Right hindlimb (tissue), 1 donor: ENCODE results near the gene LOX.
A peak's percentile ranks its signal among the peaks of the same experiment; 100 is the strongest.
"Not testable (repeated sequence)": the region's sequence is repeated elsewhere in the genome, so short reads cannot be mapped to it uniquely, and the experiment has no call there.

Source experiments
- DNase-seq: peaks from one replicate; pipeline ENCODE4 v3.0.0-alpha.2; 2018

The LOX gene

DNA sequence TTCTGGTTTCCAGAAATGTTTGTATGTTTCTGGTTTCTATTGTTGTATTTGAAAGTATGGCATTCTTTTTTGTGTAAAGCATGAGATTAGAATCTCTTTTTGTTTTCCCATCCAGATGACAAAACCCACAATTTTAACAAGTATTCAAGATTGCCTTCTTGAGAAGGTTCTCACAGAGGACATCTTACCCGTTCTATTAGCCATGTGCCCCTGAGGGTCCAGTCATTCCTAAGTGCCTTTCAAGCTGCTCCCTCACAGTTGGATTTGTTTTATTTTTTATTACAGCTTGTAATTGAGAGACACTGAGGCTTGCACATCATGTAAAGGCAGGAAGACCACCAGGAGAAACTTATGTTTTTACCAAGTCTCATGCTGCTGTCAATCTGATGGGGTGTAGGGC, 19.3 kb upstream of the LOX start:
- DNase-seq, result no peak

DNA sequence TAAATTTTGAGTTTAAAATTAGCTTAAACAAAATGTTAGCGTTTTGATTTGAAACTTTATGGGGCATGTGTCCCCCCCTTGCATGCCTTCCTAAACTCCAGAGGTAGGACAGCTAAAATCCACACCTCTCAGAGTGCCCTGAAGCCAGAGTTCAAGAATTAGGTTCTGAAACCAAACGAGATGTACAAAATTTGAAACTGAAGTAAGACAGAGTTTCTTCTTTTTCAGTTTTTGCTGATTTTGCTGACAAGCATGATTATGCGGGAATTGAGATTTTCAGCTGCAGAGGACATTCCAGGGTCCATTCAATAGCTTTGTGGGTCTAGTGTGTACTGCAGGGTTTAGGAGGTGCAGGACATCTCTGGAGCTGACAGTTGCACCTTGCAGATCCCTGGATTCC, 17.1 kb upstream of the LOX start:
- no peak for DNase-seq

DNA sequence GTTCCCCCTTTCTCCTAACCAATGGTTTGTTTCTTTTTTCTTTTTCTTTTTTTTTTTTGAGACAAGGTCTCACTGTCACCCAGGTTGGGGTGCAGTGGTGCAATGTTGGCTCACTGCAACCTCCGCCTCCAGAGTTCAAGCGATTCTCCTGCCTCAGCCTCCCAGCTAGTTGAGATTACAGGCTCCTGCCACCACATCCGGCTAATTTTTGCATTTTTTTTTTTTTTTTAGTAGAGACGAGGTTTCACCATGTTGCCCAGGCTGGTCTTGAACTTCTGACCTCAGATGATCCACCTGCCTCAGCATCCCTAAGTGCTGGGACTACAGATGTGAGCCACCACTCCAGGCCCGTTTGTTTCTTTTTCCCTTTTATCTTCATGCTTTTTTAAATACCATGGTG, 16.2 kb upstream of the LOX start:
- not testable (repeated sequence) for DNase-seq

DNA sequence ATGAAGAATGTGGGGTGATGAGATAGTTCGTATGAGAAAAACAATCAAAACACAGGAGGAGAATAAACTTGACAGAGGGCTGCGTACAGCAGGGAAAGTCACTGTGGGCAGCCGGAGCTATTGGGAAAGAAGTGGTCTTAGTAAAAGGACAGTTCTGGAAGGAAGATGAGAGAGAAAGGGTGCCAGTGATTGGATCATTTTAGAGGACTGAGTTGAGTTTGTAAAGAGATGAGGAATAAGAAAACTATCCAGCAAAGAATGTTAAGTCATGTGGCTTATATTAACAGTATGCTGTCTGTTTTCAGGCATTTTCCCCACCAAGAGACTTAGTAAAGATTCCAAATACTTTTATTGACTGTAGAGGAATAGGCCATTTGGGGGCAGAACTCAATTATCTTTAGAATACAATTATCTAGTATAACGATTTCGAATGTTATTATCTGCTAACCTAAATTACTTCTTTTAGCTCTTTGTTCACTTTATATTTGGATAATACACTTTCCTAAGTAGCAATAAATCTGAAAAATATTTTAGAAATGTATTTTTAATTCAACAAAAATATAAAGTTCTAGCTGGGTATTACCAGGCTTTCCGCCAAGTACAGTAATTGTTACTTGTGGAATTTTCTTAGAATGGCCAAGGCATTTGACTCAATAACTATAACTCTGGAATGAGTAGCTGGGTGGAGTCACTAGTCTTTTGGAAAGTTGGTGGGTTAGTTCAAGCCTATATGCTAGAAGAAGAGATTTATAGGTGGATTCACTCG, 15.5 kb upstream of the LOX start:
- DNase-seq, result no peak

DNA sequence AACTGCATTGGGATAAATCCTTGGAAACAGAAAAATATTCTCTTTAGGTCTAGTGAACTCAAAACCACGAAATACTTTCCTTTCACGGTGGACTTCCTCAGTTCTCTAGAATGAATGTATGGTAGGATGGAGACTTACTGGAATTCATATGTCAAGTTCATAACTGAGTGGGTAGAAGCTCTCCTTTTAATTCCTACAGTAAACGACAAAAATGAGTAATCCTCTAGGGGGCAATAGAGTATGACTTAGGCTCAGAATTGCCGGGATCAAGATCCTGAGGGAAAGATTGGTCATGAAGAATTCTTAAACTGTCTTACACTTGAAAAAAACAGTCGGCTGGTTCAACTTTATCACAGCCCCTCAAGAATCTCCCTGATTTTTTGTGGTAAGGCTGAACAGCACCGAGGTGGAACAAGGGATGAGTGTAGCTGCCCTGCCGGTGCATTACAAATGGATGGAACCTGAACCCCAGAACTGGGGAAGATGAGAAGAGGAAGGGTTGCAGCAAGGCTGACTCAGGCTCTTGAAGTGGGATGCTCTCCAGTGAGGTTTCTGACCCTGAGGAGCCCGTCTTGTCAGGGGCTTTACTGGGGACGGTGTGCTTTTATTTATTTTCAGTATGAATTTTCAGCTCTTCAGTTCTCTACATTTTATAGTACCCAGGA, 14.0 kb upstream of the LOX start:
- DNase-seq, result no peak

DNA sequence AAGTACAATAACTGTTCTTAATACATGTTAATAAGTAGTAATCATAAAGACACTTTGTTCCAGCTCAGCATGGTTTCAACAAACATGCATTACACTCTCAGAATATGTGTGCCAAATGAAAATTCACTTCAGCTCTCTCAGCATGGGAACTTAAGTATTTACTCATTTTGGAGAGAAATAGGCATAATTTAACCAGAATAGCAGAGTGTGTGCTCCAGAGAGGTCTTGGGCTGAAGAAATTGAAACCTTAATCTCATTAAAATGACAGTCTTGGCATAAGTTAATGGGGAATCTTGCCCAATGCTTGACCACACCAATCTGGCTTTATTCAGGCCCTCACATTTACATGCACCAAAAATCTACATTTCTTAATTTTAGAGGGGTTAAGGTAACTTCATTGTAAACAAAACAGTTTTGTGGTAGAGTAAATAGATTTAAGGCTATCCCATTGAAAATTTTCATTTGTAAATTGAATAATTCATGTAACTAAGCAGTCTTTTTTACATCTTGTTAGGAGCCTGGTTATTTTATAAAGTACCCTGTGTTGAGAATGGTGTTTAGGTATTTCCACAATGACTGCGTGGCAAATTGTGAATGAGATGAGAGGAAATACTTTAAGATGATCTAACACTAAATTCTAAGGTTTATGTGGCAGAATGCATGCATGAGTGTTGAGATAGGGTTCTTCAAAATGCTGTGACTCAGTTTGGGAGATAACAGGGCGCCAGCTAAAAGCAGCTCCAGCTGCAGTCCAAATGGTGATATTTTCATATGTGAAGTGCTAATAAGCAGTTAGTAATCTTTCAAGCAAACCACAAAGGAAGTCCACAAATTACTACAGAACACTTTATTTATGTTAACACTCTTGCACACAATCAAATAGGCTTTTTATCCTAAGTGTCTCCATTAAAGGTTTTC, 11.3 kb upstream of the LOX start:
- no peak for DNase-seq

DNA sequence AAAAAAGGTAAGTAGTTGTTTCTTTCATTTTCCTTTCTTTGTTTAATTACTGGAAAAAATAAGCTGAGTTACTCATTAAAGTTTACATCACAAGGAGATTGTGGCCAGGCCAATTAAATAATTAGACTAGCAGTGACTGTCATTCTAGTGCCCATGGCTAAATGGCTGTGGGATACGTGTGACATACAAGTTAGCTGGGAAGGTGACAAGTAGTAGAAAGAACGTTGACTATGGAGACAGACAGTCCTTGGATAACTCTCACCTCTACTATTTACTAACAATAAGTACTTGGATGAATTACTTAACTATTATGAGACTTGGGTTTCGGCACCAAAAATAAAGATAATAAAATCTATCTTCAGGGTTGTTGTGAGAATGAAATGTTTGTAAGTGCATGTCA, 7.0 kb upstream of the LOX start:
- DNase-seq, result no peak

DNA sequence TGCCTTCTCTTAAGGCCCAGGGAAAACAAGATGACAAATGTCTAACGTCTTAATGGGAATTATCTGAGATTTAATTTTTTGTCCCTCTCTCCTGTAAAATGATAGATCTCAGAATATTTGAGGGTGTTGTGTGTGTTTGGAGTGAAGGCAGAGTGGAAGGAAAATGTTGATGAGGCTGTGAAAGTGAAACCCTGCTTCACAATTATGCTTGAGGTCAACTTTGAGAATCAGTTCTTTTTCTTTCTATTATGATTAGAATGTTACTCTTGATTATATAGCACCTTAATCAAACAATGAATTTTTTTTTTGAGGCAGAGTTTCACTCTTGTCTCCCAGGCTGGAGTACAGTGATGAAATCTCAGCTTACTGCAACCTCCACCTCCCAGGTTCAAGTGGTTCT, 5.5 kb upstream of the LOX start:
- DNase-seq, result no peak

DNA sequence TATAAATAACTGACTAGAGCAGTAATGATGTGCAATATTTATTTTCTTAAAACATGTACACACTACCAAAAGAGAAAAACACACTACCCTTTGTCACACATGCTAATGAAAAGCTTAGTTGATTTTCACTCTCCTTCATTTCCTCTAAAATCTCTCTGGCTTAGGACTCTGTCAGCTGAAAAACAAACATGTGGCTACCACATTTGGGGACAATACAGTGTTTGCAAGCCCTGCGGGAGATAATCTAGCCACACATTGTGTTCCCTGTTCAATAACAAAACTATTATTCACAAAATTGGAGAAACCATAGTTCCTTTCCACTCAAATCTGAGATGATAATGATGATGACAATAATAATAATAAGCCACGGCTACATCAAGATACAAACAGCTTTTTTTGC, 3.5 kb upstream of the LOX start:
- DNase-seq, result no peak

DNA sequence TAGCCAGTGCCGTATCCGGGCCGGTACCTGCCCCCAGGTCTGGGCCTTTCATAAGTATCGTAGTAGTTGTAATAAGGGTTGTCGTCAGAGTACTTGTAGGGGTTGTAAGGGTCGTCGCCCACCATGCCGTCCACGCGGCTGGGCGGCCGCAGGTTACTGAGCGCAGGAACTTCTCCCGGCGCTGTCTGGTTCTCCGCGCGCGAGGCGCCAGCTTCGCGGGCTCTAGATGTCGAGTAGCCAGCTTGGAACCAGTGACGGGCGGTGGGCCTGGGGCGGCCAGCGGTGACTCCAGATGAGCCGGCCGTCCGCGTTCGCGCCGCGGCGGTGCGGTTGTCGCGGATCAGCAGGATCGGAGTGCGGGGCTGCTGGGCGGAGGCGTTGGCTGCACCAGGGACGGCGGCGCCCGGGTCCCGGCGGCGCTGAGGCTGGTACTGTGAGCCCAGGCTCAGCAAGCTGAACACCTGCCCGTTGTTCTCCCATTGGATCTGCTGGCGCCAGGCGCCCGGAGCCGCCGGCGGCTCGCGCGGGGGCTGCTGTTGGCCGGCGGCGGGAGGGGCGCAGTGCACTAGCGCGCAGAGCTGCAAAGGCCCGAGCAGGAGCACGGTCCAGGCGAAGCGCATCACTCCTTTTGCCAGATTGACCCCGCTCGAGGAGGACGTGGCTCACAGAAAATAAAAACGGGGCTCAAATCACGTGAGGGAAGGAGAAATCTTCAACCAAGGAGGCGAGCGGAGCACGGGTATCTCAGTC, 518 bp downstream of the LOX start:
- DNase-seq, result peak; percentile 52

DNA sequence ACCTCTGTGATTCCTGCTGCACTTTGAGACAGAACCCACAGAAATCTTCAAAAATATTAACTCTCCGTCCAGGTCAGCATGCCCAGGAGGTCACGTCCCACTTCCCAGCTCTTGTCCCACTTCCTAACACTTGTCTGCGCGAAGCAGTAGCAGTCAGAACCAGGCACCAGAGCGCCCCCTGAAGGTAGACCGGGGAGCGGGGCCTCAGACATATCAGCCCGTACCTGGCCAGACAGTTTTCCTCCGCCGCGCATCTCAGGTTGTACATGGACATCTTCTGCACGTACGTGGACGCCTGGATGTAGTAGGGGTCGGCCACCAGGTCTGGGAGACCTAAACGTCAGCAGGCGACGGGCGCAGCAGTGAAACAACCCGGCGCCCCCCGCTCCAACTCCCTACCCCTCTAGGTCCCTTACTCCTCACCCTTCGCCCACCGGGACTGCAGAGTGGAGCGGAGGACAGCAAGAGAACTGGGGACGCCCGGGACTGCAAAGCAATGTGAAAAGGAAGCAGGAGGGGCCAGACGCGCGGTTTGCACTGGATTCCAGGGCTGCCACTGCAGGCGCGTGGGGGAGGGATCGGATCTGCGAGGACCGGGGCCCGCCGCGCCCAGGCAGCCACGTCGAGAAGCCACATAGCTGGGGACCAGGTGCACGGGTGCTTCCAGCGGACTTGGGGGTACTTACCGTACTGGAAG, 1.2 kb downstream of the LOX start:
- DNase-seq, result peak; percentile 89

DNA sequence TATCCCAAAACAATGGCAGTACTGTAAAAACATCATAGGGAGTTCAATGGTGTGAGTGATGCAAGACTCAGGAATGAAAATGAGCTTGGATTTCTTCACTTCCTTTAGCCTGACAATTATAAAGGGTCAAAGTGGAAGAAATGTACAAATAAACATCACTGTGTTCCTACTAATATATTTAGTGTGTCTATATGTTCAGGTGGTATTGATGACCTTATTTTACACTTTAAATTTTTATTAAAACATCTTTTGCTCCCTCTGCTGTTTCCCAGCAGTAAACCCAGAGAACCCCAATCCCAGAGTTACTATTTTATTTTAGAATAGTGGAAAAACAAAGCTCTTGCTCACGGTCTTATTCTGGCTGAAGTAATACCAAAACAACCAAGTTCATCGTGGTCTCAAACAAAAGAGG, 2.0 kb downstream of the LOX start:
- no peak for DNase-seq

DNA sequence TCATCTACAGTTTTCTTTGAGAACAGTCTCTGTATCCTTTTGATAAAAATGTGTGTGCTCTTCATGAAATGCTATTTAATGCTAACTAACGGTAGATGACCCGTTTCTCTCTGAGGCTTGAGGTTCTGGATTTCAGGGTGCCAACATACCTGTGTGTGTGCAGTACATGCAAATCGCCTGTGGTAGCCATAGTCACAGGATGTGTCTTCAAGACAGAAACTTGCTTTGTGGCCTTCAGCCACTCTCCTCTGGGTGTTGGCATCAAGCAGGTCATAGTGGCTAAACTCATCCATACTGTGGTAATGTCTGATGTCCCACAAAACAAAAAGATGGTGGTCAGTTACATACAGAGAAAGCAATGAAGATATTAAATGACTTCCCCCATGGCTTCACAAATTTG, 4.2 kb downstream of the LOX start:
- no peak for DNase-seq

DNA sequence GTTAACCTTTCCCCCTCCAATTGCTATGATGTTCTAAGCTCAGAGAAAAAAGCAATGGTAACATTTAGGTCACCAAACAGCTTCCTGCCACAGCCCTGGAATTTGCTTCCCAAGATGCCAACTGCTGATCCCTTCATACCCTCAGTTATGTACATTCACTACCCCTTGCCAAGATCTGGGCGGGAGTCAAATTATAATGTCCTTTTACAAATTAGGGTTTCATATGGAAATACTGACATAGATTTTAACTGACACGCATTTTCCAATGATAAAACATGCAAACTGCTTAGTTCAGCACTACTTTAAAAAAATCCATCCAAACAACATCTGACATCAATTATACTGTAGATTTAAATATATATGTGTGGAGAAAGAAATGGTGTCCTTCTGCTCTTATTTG, 5.0 kb downstream of the LOX start:
- peak; percentile 47 for DNase-seq

DNA sequence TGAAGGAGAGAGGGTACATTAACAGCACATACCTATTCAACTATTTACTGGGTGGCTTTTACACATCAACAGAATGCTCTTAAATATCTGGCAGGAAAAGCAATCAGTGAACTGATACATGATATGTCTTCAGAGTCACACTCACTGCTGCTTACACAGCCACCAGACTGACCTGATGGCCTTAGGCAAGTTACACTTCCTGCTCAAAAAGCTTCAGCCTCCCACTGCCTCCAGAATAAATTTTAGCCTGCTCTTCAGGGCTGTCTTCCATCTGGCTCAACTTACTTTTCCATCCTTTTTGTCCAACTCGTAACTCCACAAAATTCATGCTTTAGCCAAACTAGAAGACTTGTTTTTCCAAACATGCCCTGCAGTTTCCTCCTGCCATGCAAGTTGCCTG, 10.7 kb downstream of the LOX start:
- no peak for DNase-seq

DNA sequence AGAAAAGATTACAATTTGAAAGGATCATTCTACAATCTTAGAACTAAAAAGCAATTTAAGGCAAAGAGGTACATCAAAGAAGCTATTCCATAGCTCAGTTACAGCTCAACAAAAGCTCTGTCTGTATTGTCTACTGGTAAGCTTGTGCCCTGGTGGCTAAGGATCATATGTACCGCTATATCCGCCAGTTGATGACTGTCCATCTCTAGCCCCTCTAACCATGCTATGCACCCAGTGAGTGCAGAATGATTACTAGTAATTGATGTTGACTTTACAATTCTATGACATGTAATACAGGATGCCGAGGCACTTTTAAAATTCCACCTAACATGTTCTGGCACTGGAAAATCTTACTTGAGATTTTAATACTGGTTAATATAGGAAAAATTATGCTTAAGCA, 13.1 kb downstream of the LOX start:
- DNase-seq, result no peak

DNA sequence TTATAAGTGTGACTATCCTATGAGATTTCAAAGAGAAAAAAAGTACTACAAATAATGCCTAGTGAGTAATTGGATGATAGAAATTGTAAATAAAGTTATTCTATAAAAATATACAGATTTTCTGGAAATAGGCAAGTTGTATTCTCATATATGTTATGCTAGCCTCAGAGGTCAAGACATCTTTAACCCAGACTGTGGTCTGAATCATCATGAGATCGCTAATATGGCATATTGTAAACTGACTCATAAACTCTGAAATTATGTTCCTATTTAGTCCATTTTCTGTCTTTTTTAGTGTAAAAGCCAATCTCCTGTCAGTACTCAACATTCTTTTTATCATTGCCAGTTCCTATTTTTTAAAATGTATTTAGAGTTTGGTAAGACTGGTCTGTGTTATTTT, 14.2 kb downstream of the LOX start:
- DNase-seq, result no peak

DNA sequence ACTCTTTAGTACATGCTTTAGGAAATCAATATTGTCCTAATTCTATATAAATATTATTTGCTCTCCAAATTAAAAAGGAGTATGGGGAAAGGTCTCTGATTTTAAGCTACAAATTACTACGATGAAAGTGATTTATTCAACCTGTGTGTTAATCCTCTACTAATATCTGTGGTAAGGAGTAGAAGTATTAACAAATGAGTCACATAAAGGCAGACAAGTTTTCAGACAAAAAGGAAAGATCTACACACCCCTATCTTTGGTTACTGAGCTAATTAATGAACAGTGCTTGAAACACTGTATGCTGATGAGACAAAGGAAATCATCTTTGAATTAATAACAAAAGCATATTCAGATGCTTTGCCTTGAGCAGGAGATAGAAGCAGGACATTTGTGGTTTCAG, 15.9 kb downstream of the LOX start:
- DNase-seq, result no peak

DNA sequence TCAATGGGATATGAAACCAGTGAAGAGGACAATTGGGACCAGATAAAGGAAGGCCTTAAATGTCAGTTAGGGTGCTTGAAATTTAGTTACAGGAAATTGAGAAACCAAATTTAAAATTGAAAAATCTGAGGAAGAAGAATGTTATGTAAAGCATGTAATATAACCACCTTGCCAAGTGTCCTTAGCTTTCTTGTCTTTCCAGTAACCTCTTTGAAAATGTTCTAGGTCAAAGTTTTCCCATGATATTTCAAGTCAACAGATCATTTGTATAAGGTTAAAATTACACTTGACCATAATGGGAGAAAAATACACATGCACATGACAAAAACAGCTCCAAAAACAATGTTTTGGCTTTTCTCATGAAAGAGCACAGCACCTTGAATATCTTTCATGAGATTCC, 21.1 kb downstream of the LOX start:
- DNase-seq, result no peak

DNA sequence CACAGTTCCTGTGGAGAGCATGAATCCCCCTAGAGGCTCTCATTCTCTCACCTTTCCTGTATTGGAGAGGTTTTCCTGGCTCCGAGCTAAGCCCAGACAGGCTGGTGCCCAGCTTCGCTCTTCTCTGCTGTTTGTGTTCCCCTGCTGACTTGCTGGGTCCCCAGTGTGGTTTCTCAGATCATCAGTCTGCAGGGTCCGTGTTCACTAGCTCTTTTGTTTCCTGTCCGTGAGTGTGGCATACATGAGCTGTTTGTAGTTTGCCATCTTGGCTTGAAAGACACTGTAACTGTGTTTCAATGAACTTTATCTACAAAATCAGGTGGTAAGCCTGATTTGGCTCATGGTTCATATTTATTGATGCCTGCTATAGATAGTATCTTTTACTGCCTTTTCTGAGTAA, 23.8 kb downstream of the LOX start:
- no peak for DNase-seq

DNA sequence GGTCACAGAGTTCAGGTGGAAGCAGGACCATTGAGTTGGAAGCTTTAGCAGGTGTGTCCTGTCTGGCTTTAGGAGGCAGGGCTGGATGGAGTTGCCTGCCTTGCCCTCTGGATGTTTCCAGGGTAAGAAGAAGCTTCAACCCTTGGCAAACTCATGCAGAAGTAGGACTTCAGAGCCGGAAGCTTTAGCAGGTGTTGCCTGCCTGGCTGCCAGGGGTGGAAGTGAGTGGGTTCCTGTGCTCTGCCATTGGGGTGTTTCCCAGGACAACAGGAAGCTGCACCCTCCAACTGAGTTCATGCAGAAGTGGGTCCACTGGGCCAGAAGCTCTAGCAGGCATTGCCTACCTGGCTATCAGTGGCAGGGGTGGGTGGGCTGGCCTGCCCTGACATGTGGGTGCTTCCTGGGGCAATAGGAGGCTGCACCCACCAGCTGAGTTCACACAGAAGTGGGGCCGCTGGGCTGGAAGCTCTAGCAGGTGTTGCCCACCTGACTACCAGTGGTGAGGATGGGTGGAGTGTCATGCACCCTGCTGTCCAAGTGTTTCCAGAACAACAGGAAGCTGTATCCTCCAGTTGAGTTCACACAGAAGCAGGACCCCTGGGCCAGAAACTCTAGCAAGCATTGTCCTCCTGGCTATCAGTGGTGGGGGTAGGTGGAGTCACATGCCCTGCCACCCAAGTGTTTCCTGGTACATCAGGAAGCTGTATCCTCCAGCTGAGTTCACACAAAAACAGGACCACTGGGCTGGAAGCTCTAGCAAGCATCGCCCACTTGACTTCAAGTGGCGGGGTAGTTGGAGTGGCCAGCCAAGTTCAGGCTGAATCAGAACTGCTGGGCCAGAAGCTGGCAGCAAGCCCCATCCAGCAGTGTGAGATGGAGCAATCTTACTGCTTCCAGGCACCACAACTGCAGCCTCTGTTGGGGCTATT, 24.6 kb downstream of the LOX start:
- no peak for DNase-seq
